ENCODE measurements around the gene COL18A1.
"Not testable (repeated sequence)": the region's sequence is repeated elsewhere in the genome, so short reads cannot be mapped to it uniquely, and the experiment has no call there.

COL18A1 gene

GRCh38 chr21:45496968-45497845 lies 92.2 kb downstream of the COL18A1 start:
- DNase-seq: no peak

GRCh38 chr21:45497846-45498645 lies 93.1 kb downstream of the COL18A1 start:
- no peak for DNase-seq

GRCh38 chr21:45498646-45499000 lies 93.7 kb downstream of the COL18A1 start:
- no peak for DNase-seq

GRCh38 chr21:45499201-45499750 lies 94.3 kb downstream of the COL18A1 start:
- DNase-seq: no peak

- no peak for DNase-seq
Measured at GRCh38 chr21:45499970-45500577, 95.1 kb downstream of the COL18A1 start.

GRCh38 chr21:45501081-45502005 lies 96.4 kb downstream of the COL18A1 start:
- DNase-seq: not testable (repeated sequence)

GRCh38 chr21:45502006-45502345 lies 97.0 kb downstream of the COL18A1 start:
- no peak for DNase-seq

DNA sequence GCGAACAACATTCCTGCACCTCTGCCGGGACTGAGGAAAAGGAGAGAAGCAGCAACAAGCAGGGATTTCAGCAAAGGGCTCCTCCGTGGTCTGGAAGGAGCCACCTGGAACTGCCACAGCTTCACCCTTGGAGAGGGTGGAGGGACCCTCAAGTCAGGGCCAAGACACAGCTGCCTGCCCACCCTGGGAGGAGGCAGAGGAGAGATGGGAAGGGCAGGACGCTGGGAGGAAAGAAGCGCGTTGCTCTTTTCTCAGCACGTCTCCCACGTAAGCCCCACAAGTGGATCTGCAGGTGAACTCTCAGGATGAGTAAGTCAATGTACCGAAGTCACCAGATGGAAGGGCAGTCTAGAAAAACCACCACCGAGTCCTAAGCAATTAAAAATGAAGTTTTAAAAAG lies 97.6 kb downstream of the COL18A1 start:
- DNase-seq: no peak

DNA sequence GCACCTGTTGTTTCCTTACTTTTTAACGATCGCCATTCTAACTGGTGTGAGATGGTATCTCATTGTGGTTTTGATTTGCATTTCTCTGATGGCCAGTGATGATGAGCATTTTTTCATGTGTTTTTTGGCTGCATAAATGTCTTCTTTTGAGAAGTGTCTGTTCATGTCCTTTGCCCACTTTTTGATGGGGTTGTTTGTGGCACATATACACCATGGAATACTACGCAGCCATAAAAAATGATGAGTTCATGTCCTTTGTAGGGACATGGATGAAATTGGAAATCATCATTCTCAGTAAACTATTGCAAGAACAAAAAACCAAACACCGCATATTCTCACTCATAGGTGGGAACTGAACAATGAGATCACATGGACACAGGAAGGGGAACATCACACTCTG lies 98.3 kb downstream of the COL18A1 start:
- DNase-seq: not testable (repeated sequence)

GRCh38 chr21:45504021-45504515 lies 99.1 kb downstream of the COL18A1 start:
- no peak for DNase-seq

- DNase-seq: no peak
Measured at GRCh38 chr21:45504516-45505415, 99.8 kb downstream of the COL18A1 start.

DNA sequence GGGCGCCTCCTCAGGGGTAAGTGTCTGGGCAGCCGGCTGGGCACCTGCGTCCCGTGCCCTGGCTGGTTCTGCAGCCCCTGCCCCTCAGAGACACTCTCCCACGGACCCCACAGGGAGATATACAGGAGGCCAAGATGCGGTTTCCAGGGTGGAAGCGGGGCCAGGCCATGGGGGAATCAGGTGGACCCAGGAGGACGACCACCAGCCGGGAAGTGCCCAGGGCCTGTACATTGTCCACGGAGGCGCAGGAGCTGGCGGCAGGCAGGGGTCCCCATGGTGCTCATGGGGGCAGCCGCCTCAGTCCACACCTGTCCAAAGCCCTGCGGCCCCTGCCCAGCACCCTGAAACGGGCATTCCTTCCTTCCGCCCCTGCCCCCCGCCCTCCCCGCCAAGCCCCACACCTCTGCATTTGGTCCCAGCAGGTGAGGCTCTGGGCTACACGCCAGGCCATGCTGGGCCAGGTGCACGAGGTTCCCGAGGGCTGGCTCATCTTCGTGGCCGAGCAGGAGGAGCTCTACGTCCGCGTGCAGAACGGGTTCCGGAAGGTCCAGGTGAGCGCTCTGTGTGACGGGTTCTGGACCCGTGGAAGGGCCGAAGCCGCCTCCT lies 100.6 kb downstream of the COL18A1 start:
- DNase-seq: no peak

DNA sequence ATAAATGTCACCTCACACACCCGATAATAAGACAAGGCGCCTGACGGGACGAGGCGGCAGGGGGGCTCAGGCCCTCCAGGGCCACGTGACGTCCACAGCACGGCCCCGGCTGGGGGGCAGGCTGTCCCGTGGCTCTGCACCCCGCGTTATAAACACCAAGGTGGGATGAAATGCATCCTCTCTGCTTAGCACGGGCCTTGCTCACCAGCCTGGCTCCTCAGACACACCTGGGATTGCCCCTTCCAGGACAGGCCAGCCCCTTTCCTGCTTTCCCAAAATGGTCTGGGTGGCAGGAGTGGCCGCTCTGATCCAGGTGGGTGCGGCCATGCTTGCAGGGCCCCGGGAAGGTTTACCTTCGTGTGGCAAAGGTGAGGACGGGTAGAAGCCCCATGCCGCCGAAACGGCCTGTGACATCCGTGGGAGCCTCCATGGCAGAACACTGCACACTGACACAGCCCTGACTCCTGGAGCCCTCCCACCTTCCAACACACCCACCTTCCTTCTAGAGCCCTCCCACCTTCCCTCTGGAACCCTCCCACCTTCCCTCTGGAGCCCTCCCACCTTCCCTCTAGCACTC lies 101.4 kb downstream of the COL18A1 start:
- DNase-seq: no peak

DNA sequence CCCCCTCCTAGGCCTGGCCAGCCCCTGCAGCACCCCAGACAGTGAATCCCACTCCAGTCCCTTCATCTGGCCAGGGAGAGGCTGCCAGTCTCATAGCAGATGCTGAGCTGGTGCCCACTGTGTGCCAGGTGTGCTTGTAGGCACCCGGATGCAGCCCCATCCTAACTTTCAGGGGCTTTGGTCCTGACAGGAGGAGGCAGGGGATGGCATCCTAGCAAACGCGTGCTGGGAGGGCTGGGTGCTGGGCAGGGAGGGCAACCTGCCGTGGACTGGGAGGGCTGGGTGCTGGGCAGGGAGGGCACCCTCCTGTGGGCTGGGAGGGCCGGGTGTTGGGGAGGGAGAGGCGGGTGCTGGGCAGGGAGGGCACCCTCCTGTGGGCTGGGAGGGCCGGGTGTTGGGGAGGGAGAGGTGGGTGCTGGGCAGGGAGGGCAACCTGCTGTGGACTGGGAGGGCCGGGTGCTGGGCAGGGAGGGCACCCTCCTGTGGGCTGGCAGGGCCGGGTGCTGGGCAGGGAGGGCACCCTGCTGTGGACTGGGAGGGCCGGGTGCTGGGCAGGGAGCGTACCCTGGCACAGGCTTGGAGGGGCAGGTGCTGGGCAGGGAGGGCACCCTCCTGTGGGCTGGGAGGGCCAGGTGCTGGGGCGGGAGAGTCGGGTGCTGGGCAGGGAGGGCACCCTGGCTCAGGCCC lies 102.0 kb downstream of the COL18A1 start:
- DNase-seq: no peak

GRCh38 chr21:45507523-45507875 lies 102.5 kb downstream of the COL18A1 start:
- no peak for DNase-seq

GRCh38 chr21:45507888-45508508 lies 103.0 kb downstream of the COL18A1 start:
- no peak for DNase-seq

DNA sequence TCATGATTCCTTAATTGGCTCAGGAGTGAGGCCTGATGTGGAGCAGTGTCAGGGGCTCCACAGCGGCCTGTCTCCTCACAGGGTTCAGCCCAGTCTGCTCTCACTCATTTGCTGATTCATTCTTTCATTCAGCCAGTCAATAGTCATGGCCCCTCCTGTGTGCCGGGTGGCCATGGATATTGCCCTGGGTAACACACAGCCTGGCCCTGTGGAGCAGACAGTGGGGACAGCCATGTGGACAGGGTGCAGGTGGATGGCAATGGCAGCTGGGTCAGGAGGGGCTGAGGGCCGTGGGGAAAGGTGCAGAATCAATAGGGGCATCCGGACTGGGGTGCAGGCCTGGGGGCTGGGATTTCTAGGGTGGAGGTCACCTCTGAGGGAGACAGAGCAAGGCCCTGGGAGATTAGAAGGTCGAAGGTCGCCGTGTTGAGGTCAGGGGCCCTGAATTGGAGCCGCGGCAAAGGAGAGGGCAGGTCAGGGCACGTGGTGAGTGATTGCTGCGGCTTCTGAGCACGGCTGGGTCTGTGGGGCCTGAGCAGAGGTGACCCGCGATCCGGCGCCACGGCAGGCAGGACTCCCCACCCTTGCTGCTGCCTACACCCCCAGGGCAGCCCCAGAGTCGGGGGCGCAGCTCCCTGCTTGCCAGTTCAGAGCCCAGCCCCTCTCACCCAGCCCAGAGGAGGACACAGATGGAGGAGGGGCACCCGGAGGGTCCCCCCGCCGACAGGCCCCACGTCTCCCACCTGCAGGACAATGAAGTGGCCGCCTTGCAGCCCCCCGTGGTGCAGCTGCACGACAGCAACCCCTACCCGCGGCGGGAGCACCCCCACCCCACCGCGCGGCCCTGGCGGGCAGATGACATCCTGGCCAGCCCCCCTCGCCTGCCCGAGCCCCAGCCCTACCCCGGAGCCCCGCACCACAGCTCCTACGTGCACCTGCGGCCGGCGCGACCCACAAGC lies 103.9 kb downstream of the COL18A1 start:
- DNase-seq: no peak
